ENCODE measurements around the gene LEP. TPM values are rescaled to one million over a fixed set of nuclear protein-coding genes. Genes with fewer than 3 reads are reported as not detected.

Gene LEP
- total RNA-seq, 1 donor from 2014 or later, result not detected

DNA sequence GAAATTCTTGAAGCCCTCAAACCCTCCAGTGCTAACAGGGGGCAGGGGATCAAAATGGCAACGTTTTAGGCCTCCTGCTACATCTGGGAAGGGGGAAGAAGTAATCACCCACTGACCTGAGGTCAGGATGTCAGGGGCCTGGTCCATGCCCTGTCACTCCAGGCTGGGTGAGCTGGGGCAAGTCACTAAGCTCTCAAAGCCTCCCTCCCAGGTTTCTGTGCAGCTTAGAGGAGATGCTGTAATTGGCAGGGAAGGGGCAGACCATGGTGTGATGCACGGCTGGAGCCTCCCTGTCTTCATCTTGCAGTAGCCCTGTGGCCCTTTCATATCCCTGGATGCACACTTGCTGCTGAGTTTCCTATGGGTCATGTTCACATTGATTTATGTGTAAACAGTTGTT is 27.2 kb downstream of the LEP start:
- H3K27ac Mint-ChIP-seq (ENCODE audit: unreplicated experiment), result no peak overlapping the region
- H3K4me1 Mint-ChIP-seq (ENCODE audit: low read depth, unreplicated experiment), result peaks cover 15% of the 10 kb centered on the region
- no peaks in the 10 kb centered on the region for H3K36me3 Mint-ChIP-seq (ENCODE audit: unreplicated experiment)

DNA sequence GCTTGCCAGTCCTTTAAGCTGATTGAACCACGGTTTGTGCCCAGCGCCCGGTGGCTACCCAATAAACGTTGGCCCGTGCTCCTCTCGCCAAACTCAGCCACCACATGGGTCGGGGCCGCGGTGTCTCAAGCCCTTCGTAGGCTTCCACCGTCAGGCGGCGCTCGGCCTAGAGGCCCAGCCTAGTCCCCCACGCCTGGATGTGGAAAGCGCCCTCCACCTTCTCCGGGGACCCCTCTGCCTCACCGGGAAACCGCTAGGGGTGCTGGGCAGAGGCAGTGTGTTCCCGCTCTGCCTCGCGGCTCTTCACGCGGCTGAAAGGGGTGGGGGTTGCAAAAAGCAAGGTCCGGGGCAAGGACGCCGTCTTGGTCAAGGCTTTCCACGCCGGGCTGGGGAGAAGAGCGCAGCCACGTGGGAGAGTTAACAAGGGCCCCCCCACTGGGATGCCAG is 29.8 kb downstream of the LEP start:
- Mint-ChIP-seq H3K27me3 (ENCODE audit: unreplicated experiment) (peaks cover 2% of the 10 kb centered on the region), H3K4me1 (ENCODE audit: low read depth, unreplicated experiment) (peaks cover 19% of the 10 kb centered on the region), H3K36me3 (ENCODE audit: unreplicated experiment) (no peaks in the 10 kb centered on the region), H3K4me3 (ENCODE audit: unreplicated experiment) (no peak overlapping the region), H3K27ac (ENCODE audit: unreplicated experiment) (no peak overlapping the region), H3K9me3 (ENCODE audit: unreplicated experiment) (peaks cover 8% of the 10 kb centered on the region)
- TF ChIP-seq, protein P1, sequence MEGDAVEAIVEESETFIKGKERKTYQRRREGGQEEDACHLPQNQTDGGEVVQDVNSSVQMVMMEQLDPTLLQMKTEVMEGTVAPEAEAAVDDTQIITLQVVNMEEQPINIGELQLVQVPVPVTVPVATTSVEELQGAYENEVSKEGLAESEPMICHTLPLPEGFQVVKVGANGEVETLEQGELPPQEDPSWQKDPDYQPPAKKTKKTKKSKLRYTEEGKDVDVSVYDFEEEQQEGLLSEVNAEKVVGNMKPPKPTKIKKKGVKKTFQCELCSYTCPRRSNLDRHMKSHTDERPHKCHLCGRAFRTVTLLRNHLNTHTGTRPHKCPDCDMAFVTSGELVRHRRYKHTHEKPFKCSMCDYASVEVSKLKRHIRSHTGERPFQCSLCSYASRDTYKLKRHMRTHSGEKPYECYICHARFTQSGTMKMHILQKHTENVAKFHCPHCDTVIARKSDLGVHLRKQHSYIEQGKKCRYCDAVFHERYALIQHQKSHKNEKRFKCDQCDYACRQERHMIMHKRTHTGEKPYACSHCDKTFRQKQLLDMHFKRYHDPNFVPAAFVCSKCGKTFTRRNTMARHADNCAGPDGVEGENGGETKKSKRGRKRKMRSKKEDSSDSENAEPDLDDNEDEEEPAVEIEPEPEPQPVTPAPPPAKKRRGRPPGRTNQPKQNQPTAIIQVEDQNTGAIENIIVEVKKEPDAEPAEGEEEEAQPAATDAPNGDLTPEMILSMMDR (IDR thresholded peaks at IDR 0.05; ENCODE audit: partially characterized antibody, unreplicated experiment), result no peak
- no peak for DNase-seq

More for the DNA sequence above, 27.2 kb downstream of the LEP start:
- H3K27me3 Mint-ChIP-seq (ENCODE audit: unreplicated experiment), result no peaks in the 10 kb centered on the region
- peaks cover 5% of the 10 kb centered on the region for H3K9me3 Mint-ChIP-seq (ENCODE audit: unreplicated experiment)
- H3K4me3 Mint-ChIP-seq (ENCODE audit: unreplicated experiment), result no peak overlapping the region
- DNase-seq, result no peak
- TF ChIP-seq, protein P1 (IDR thresholded peaks at IDR 0.05; ENCODE audit: partially characterized antibody, unreplicated experiment), result no peak

DNA sequence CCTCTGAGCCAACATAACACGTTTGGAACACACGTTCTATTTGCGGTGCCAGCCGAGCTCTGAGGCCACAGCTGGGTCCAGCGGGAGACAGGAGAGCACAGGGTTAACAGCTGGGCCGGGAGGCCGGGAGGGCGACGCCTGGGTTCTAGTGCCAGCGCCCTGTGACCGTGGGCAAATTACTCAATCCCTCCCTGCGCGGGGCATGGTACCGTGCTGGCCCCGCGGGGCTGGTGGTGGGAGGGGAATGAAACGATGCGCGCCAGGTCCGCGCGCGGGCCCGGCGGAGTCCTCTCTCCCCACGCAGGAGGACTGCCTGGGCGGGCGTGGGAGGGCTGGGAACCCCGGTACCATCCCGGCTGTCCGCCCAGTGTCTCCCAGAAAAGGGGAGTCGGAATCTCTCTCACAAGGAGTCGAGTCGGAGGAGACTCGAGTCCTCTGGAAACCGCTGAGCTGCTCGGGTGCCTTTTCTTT is 30.4 kb downstream of the LEP start:
- H3K4me3 Mint-ChIP-seq (ENCODE audit: unreplicated experiment), result no peak overlapping the region
- H3K27ac Mint-ChIP-seq (ENCODE audit: unreplicated experiment), result no peak overlapping the region
- TF ChIP-seq, protein P1 (IDR thresholded peaks at IDR 0.05; ENCODE audit: partially characterized antibody, unreplicated experiment), result no peak
- peaks cover 17% of the 10 kb centered on the region for H3K4me1 Mint-ChIP-seq (ENCODE audit: low read depth, unreplicated experiment)
- H3K36me3 Mint-ChIP-seq (ENCODE audit: unreplicated experiment), result no peaks in the 10 kb centered on the region
- peaks cover 4% of the 10 kb centered on the region for H3K27me3 Mint-ChIP-seq (ENCODE audit: unreplicated experiment)
- no peak for DNase-seq
- peaks cover 8% of the 10 kb centered on the region for H3K9me3 Mint-ChIP-seq (ENCODE audit: unreplicated experiment)

DNA sequence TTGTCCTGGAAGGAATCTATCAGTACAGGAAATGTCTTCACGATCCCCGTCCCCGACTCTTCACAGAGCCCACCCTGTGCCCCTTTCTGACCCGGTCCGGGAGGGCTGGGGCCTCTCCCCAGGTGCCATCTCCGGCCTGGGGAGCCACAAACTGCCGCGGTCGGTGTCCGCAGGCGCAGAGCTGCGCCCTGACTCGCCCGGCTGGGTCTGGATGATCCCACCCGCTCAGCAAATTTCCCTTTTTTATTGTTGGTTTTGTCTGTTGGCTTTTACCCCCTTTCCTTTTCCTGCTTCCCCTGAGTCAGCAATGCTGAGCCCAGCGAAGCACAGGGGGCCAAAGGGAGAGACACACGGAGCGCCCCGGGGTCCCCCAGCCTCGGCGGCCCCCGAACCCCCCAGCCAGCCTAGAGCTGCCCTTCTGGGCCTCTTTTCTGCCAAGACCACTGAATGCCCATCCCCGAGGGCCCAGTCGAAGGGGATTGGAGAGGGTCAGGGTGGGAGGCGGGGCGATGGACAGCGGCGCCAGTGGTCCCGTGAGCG is 30.9 kb downstream of the LEP start:
- no peak overlapping the region for H3K27ac Mint-ChIP-seq (ENCODE audit: unreplicated experiment)
- no peaks in the 10 kb centered on the region for H3K36me3 Mint-ChIP-seq (ENCODE audit: unreplicated experiment)
- no peak overlapping the region for H3K4me3 Mint-ChIP-seq (ENCODE audit: unreplicated experiment)
- peaks cover 4% of the 10 kb centered on the region for H3K27me3 Mint-ChIP-seq (ENCODE audit: unreplicated experiment)
- no peak for DNase-seq
- H3K9me3 Mint-ChIP-seq (ENCODE audit: unreplicated experiment), result peaks cover 8% of the 10 kb centered on the region
- TF ChIP-seq, protein P1 (IDR thresholded peaks at IDR 0.05; ENCODE audit: partially characterized antibody, unreplicated experiment), result no peak
- H3K4me1 Mint-ChIP-seq (ENCODE audit: low read depth, unreplicated experiment), result peaks cover 12% of the 10 kb centered on the region

DNA sequence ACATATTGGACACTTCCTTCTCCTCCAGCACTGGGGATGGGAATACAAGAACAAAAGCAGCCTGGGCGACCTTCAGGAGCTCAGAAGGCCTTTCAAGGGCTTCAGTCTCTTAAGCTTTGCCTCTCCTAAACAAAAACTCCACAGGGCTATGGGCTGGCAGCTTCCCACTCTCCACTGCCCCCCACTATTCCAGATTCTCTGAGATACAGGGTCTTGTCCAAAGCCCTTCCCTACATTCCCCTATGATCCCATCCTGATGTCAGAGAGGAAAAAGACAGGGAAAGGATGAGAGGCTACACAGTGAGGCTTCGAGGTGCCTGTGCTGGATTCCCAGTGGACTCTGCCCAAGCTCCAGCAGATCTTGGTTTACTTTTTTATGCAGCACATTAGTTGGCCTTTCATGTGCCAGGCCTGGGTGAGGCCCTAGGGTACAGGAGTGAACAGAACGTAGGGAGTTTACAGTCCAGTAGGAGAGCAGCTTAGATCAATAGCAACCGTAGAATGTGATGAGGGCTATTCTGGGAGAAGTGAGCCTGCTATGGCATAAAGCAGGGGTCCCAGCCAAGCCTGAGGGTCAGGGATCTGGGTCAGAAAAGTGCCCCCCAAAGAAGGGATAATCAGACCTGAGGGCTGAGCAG is 33.3 kb downstream of the LEP start:
- no peaks in the 10 kb centered on the region for H3K36me3 Mint-ChIP-seq (ENCODE audit: unreplicated experiment)
- H3K27me3 Mint-ChIP-seq (ENCODE audit: unreplicated experiment), result peaks cover 5% of the 10 kb centered on the region
- peaks cover 9% of the 10 kb centered on the region for H3K9me3 Mint-ChIP-seq (ENCODE audit: unreplicated experiment)
- peaks cover 4% of the 10 kb centered on the region for H3K4me1 Mint-ChIP-seq (ENCODE audit: low read depth, unreplicated experiment)
- no peak for DNase-seq
- no peak overlapping the region for H3K27ac Mint-ChIP-seq (ENCODE audit: unreplicated experiment)
- TF ChIP-seq, protein P1 (IDR thresholded peaks at IDR 0.05; ENCODE audit: partially characterized antibody, unreplicated experiment), result no peak
- no peak overlapping the region for H3K4me3 Mint-ChIP-seq (ENCODE audit: unreplicated experiment)

Data from glutamatergic neuron (in vitro differentiated cells).